Measurements from ENCODE around the gene IL1R2.

The IL1R2 gene

DNA sequence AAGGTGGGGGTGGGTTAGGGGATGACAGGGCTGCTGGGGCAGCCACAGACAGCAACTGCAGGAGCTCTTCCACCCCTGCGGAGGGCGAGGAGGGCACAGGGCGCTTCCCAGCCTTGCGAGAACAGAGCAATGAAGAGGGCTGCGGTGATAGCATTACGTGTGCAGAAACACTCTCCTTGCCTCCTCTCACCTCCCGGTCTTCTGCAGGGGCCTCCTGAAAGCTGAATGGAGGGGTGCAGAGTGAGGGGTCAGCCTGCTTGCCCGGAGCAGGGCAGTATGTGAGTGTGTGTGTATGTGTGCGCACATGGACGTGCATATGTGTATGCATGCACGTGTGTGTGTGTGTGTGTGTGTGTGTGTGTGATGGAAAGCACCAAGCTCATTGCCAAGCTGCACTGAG is 29.5 kb upstream of the IL1R2 start:
- TF ChIP-seq POLR2A (IDR thresholded peaks at IDR 0.05; ENCODE audit: low read depth, low read length): no peak
- DNase-seq (ENCODE audit: insufficient read length, low spot score) (no peak), FAIRE-seq (no peak)

DNA sequence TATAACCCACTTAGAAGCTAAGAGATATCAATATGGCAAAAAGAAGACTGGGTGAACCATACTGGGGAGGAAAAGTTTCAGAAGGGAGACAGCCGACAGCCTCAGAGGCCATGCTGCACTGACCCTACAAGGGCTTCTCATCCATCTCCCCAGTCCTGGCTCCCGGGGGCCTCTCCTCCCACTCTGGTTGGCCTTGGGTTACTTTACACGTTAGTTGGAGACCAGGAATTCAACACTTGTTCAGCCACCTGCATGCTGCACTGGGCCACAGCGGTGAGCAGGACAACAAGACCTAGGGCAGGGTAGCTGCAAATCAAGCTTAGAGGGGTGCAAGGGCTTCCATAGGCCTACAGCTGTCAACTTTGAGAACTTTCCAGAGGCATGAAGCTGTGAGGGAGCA is 28.6 kb upstream of the IL1R2 start:
- TF ChIP-seq POLR2A (IDR thresholded peaks at IDR 0.05; ENCODE audit: low read depth, low read length): no peak
- DNase-seq (ENCODE audit: insufficient read length, low spot score) (no peak), FAIRE-seq (no peak)

DNA sequence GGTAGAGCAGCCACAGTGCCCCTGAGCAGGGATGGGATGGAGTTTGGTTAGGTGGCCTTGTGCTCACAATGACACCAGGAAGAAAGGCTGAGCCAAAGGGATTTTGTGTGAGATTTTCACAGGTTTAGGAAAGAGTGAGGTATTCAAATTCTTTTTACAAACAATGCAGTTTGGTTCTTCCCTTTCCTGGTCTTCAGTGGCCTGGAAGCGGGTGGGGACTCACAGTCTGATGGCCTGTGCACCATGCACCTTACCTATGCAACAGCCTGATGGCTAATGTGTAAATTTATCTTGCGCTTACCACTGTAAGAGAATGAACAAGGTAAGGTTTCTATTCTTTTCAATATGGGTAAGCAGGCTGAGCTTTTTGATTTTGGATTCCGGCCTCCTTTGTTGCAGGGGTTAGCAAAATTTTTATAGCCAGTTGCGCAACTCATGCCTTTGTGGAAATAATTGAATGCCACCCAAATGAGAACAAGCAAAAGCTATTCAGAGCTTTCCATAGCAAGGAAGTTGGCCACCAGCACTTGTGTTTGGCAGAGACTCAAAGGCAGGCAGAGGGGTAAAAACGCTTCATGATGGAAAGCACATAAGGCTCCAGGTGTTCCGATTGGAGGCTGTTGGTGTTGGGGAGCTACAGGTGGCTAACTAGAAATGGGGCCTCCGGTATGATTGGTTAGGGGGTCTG is 23.8 kb upstream of the IL1R2 start:
- no peak for DNase-seq (ENCODE audit: insufficient read length, low spot score)
- FAIRE-seq: no peak
- no peak for TF ChIP-seq POLR2A (IDR thresholded peaks at IDR 0.05; ENCODE audit: low read depth, low read length)

DNA sequence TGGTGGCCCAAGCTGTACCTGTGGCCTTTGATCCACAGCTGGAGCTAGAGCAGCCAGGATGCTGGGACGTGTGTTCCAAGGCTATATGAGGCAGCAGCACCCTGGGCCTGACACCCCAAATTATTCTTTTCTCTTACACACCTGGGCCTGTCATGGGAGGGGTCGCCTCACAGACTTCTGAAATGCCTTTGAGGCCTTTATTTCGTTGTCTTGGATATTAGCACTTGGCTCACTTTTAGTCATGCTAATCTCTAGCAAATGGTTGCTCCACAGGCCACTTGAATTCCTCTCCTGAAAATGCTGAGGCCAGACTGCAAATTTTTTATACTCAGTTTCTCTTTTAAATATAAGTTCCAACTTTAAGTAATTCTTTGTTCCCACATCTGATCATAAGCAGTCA is 22.0 kb upstream of the IL1R2 start:
- DNase-seq (ENCODE audit: insufficient read length, low spot score) (no peak), FAIRE-seq (no peak)
- no peak for TF ChIP-seq POLR2A (IDR thresholded peaks at IDR 0.05; ENCODE audit: low read depth, low read length)

DNA sequence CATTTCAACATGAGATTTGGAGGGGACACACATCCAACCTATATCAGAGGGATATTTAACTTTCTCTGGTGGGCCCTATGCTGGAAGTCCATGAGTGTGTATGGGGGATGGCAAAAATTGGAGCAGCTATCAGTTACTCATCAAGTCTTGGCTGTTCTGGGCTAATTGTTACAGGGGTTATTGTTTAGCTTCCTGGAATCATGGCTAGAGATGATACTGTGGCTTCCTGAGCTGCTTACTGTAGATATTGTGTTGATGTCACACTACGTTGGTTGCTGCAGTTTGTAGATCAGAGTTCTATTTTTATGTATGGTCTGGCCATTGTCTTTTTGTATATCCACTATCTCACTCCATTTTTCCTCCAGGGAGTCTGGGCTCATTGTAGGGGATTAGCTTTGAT is 20.9 kb upstream of the IL1R2 start:
- no peak for TF ChIP-seq POLR2A (IDR thresholded peaks at IDR 0.05; ENCODE audit: low read depth, low read length)
- FAIRE-seq: no peak
- no peak for DNase-seq (ENCODE audit: insufficient read length, low spot score)

DNA sequence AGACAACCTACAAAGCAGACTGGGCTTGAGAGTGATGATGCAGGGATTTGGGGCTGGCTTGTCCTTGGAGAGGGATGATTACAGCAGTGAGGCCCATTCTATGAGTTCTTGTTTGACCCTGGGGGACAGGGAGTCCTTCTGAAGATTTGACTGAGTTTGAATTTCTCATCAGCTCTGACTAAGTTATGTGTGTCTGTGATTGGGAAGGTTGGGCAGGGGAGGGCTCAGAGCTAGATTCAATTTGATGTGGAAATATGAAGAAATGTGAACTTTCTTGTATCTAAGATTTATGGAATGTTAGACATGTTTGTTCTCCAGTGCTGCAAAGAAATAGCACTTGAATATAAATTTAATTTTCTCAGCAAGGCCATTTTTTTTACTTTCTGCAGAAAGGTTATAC is 19.9 kb upstream of the IL1R2 start:
- no peak for TF ChIP-seq POLR2A (IDR thresholded peaks at IDR 0.05; ENCODE audit: low read depth, low read length)
- no peak for FAIRE-seq
- DNase-seq (ENCODE audit: insufficient read length, low spot score): no peak

DNA sequence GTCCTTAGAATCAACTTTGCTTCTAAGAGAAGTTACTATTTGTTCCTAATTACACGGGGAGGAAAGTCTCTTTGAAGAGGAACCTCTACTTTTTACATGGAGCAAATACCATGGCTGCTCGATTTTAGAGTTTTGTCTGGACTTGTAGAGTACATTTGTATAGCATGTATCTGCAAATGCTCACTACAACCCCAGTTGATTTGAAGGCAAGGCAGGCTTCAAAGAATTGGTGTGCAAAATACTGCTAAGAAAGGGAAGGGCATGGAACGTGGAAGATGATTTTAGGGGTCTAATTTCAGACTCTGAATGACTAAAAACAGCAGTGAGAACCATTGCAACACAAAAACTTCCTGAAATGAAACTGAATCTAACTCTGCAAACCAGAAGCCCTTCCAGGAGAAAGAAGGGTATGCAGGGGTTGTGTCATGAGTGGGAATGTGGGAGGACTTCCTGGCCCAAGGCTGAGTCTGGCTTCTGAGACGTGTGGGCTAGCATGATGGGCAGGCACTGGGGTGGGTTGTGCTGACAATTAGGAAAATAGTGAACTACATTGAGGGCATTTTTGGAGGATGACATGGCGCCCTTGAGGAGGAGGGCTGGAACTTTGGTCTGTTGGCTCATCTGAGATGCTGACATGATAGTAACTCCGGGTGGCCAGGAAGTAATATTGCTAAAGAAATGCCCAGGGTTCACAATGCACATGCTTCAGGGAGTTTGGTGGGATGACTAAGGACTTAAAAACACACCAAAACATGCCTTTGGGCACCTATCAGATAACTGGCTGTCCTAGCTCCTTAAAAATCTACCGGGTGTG is 18.9 kb upstream of the IL1R2 start:
- no peak for TF ChIP-seq POLR2A (IDR thresholded peaks at IDR 0.05; ENCODE audit: low read depth, low read length)
- DNase-seq (ENCODE audit: insufficient read length, low spot score) (no peak), FAIRE-seq (no peak)

DNA sequence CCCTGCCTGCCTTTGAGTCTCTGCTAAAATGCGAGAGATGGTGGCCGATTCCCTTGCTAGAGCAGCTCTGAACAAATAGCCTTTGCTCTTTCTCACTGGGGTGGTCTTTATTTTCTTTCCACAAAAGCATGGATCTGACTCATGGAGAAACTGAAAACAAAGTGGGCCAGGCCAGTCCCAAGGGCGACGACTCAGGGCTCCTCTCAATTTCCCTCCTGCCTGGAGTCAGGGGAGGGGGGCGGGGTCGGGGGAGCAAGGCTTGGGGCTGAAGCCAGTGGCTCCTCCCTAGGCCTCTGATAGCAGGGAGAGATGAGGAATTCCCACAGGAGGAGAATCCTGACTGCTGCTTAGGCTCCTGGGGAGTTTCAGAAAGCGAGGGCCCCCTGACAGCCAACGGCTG is 17.1 kb upstream of the IL1R2 start:
- TF ChIP-seq POLR2A (IDR thresholded peaks at IDR 0.05; ENCODE audit: low read depth, low read length): no peak
- no peak for DNase-seq (ENCODE audit: insufficient read length, low spot score)
- no peak for FAIRE-seq

DNA sequence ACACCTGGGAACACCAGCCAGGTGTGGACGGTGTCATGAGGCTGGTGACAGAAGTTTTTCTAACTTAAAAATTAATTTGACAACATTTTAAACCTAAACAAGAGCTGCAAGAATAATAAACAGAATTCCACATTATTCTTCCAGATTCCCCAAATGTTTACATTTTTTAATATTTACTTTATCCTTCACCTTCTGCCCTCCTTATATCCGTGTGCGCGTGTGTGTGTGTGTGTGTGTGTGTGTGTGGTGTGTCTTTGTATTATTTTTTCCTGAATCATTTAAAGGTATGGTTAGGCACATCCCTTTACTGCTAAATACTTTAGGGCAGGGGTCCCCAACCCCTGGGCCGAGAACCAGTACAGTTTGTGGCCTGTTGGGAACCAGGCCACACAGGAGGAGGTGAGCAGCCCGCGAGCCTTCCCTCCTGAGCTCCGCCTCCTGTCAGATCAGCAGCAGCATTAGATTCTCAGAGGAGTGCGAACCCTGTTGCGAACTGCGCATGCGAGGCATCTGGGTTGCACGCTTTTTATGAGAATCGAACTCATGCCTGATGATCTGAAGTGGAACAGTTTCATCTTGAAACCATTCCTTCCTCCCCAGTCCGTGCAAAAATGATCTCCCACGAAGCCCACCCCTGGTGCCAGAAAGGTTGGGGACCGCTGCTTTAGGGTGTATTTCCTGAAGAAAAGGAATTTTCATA is 16.4 kb upstream of the IL1R2 start:
- no peak for TF ChIP-seq POLR2A (IDR thresholded peaks at IDR 0.05; ENCODE audit: low read depth, low read length)
- FAIRE-seq (no peak), DNase-seq (ENCODE audit: insufficient read length, low spot score) (no peak)

DNA sequence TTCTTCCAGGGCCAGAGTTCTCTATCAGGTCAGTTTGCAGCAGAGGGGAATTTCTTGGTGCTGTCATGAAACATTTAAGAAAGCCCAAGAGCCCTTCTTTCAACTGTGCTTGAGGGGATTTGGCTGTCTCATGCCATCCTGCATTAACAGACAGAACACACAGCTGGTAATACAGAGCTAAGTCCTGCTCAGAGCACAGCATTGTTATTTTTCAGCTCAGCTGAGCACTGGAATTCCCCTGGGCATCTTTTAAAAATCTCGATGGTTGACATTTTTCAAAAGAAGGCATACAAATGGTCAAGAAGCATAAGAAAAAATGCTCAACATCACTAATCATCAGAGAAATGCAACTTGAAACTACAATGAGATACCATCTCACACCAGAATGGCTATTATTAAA is 14.9 kb upstream of the IL1R2 start:
- no peak for TF ChIP-seq POLR2A (IDR thresholded peaks at IDR 0.05; ENCODE audit: low read depth, low read length)
- no peak for FAIRE-seq

DNA sequence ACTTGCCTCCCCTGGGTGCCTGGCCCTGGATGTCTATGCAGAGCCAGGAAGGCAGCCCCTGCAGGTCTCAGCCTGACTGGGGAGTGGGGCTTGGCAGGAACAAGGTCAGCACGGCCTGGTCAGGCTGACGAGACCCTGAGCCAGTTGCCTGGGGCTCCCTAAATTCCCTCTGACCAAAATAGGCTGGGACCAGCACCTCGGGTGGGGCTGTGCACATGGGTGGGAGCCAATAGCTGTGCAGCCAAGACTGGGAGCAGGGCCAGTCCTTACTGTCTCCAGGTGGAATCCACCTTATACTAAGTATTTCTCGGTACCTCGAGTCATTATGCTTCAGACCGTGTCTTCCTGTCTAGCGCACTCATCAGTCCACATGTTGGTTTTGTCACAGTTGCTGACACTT is 11.4 kb upstream of the IL1R2 start:
- no peak for FAIRE-seq
- TF ChIP-seq POLR2A (IDR thresholded peaks at IDR 0.05; ENCODE audit: low read depth, low read length): no peak
- no peak for DNase-seq (ENCODE audit: insufficient read length, low spot score)

More for the DNA sequence above, 14.9 kb upstream of the IL1R2 start:
- DNase-seq (ENCODE audit: insufficient read length, low spot score): no peak

DNA sequence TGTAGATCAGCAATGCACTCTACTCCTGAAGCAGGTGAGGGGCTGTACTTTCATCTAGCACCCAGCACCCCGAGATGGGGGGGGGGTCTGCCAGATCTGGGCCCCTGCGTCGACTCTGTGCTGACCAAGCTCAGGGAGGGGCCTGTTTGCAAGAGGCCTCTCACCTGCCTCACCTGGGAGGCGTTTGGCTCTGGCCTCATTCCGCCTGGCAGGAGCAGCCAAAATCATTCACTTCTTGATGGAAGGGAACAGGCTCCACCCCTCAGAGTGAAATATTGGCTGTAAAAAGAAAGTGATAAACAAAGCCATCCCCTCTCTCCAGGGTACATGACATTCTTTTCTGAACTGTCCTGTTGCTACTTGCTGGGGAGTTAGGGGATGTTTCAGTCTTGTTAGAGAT is 10.7 kb upstream of the IL1R2 start:
- DNase-seq (ENCODE audit: insufficient read length, low spot score): no peak
- TF ChIP-seq POLR2A (IDR thresholded peaks at IDR 0.05; ENCODE audit: low read depth, low read length): no peak
- no peak for FAIRE-seq

DNA sequence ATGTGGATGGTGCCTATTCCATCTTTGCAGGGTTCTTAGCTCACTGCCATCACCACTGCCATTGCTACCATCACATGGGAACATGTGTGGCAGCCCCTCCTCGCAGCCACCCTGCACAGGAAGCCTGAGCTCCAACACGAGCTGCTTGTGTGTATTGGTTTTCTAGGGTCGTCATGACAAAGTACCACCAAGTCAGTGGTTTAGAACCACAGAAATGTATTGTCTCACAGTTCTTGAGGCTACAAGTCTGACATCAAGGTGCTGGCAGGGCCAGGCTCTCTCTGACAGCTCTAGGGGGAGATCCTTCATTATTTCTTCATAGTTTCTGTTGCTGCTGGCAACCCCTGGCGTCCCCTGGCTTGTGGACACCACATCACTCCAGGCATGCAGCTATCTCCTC is 10.3 kb upstream of the IL1R2 start:
- TF ChIP-seq POLR2A (IDR thresholded peaks at IDR 0.05; ENCODE audit: low read depth, low read length): no peak
- FAIRE-seq: no peak
- no peak for DNase-seq (ENCODE audit: insufficient read length, low spot score)

DNA sequence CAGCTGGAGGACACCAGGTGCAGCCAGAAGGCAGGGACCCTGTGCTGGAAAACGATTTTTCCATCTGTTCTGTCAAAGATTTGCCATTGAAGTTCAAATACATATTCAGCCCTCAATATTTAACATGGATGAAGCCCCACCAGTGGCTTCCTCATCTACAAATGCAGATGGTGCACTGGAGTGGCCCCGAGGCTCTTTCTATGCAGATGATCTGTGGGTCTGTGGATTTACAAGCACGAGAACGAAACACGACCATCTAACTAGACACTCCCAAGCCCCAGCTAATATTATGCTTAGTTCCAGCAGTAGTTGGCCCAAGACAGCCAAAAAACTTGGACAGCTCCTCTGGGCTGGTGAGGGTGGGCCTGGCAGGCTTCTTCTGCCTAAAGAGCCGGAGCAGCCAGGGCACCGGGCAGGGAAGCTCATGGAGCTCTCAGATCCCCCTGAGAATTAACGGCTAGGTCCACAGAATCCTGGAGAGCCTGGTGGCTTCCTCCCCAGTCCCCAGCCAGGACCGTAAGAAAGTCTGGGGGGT is 9.2 kb upstream of the IL1R2 start:
- no peak for TF ChIP-seq POLR2A (IDR thresholded peaks at IDR 0.05; ENCODE audit: low read depth, low read length)
- no peak for DNase-seq (ENCODE audit: insufficient read length, low spot score)
- no peak for FAIRE-seq
